H1 (cell line): Measurements from ENCODE around the gene JUN. TPM values are rescaled to one million over a fixed set of nuclear protein-coding genes. Genes with fewer than 3 reads are reported as not detected.

Source experiments
- CBX5 ChIP-seq: fragments of 300-800, 300-1000 bp; sonication (generic); IDR thresholded peaks from 2 replicates; pipeline ENCODE4 v1.7.1; 2016; ENCODE audit warnings: antibody characterized with exemption, low read length, low read depth
- FOSL1 ChIP-seq: IDR thresholded peaks from 2 replicates; pipeline ENCODE4 v1.6.1; 2011; ENCODE audit warnings: mild to moderate bottlenecking, low read depth, low read length, moderate library complexity; ENCODE audit not compliant: insufficient read depth
- NRF1 ChIP-seq: IDR thresholded peaks from 2 replicates; pipeline ENCODE4 v1.6.1; 2011; ENCODE audit warnings: mild to moderate bottlenecking, low read depth, low read length, improper control_type of control experiment
- PHF8 ChIP-seq: fragments of 200-600 bp; sonication (generic); conservative IDR thresholded peaks from 2 replicates; pipeline ENCODE4 v1.7.1; 2012; ENCODE audit warnings: low read depth, mild to moderate bottlenecking, inconsistent platforms, low read length, moderate library complexity
- SUZ12 ChIP-seq: fragments of 200-600 bp; sonication (generic); IDR thresholded peaks from 2 replicates; pipeline ENCODE4 v1.6.1; 2012; ENCODE audit warnings: mild to moderate bottlenecking, inconsistent platforms, low read length, moderate library complexity, mixed read lengths
- polyA plus RNA-seq, 7 experiments: library from polyadenylated mRNA; depleted of rRNA in 3 of 7; stranded (reverse) in 5 of 7; unstranded in 2 of 7; fragments of >200 nt in 5 of 7; fragments of 200-250 nt in 2 of 7; gene quantifications; 1 replicate in 5 of 7; 2 replicates in 1 of 7; 4 replicates in 1 of 7; pipeline versions ENCODE4 v1.2.1 to v1.2.3, GENCODE V29; 2011 to 2013; ENCODE audit warnings: missing spikeins in 2 of 7, mixed read lengths in 2 of 7
- total RNA-seq: library from RNA; stranded (reverse); fragmentation: NEBNext Ultra II Directional; extraction: Animal tissue kit (Norgen Biotek cat#: 25700); gene quantifications from 2 replicates; pipeline ENCODE4 v1.2.1, GENCODE V29; 2021
- TF ChIP-seq, protein P1 (sequence below), 3 experiments: IDR thresholded peaks; 1 replicate in 2 of 3; 2 replicates in 1 of 3; pipeline versions ENCODE4 v1.5.1 to v1.6.1; 2011; ENCODE audit warnings: low read length in 3 of 3, mild to moderate bottlenecking in 3 of 3, inconsistent platforms in 2 of 3, low read depth in 1 of 3, moderate library complexity in 1 of 3; ENCODE audit not compliant: insufficient read depth in 1 of 3; ENCODE audit errors: control extremely low read depth in 1 of 3

The JUN gene
- total and polyA plus RNA-seq, 2 of the 8 experiments (the other 6 are each of a cell fraction or from before 2014, with no cell fraction given): 4.4 to 10.9 TPM

DNA sequence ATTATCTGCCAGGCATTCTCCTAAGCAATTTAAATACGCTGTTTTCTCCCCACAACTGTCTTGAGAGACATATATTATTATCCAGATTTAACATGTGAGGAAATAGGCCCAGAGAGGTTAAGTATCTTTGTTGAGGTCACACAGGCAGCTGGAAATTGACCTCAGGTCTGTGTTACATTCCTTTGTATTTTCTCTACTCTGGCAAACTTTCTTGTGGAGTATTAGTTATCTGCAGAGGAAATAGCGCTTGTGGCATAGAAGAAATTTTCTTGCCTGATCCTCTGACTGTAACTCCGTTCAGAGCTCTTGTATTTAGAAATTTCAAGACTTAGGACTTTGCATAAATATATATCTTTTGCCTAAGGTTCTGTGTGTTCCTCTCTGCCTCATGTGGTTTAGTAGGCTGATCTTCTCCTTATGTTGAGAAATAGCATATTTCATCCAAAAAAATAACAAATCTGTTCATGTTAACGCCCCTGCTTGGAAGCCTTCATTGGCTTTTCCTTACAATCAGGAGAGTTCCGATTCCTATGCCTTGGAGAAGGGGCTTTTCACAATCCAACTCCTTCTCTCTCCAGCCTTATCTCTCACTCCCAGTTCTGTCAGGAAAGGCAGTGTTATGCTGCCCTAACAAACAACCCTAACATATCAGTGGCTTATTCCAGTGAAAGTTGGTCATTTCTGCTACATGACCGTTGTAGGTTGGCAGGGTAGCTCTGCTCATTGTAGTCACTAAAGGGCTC, 2.5 kb upstream of the JUN start (continued):
- TF ChIP-seq, protein P1, sequence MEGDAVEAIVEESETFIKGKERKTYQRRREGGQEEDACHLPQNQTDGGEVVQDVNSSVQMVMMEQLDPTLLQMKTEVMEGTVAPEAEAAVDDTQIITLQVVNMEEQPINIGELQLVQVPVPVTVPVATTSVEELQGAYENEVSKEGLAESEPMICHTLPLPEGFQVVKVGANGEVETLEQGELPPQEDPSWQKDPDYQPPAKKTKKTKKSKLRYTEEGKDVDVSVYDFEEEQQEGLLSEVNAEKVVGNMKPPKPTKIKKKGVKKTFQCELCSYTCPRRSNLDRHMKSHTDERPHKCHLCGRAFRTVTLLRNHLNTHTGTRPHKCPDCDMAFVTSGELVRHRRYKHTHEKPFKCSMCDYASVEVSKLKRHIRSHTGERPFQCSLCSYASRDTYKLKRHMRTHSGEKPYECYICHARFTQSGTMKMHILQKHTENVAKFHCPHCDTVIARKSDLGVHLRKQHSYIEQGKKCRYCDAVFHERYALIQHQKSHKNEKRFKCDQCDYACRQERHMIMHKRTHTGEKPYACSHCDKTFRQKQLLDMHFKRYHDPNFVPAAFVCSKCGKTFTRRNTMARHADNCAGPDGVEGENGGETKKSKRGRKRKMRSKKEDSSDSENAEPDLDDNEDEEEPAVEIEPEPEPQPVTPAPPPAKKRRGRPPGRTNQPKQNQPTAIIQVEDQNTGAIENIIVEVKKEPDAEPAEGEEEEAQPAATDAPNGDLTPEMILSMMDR (IDR thresholded peaks at IDR 0.05; ENCODE audit: control extremely low read depth in 1 of 3, insufficient read depth in 1 of 3, low read depth in 1 of 3, low read length in 3 of 3): no peak
- no peak for TF ChIP-seq CBX5
- TF ChIP-seq SUZ12: no peak
- no peak for TF ChIP-seq FOSL1
- TF ChIP-seq PHF8: no peak
- TF ChIP-seq NRF1: no peak
